Spleen (tissue), 11 donors: ENCODE results near the gene C17orf114. TPM values are rescaled to one million over a fixed set of nuclear protein-coding genes. Genes with fewer than 3 reads are reported as not detected.

ENCODE experiments used
- DNase-seq: peaks from one replicate; pipeline ENCODE4 v3.0.0-alpha.2; 2020
- H3K27ac ChIP-seq, 8 donors: fragments of 200-600 bp; sonication (generic) in 7 of 8; 1 replicate in 4 of 8; 2 replicates in 4 of 8; pipeline versions ENCODE4 v1.5.0 to v1.8.0; 2016 to 2021; ENCODE audit warnings: inconsistent platforms in 4 of 8, mild to moderate bottlenecking in 4 of 8, moderate library complexity in 1 of 8
- H3K27me3 ChIP-seq, 7 donors: fragments of 200-600 bp; sonication (generic) in 6 of 7; replicated peaks in 1 of 7; 1 replicate in 4 of 7; 2 replicates in 3 of 7; pipeline versions ENCODE4 v1.5.0 to v1.8.0; 2016 to 2021; ENCODE audit warnings: inconsistent platforms in 3 of 7, mild to moderate bottlenecking in 1 of 7
- H3K36me3 ChIP-seq, 6 donors: fragments of 200-600 bp; sonication (generic) in 5 of 6; 1 replicate in 4 of 6; 2 replicates in 2 of 6; pipeline versions ENCODE4 v1.5.0 to v1.8.0; 2016 to 2021; ENCODE audit warnings: inconsistent platforms in 2 of 6
- H3K4me1 ChIP-seq, 6 donors: fragments of 200-600 bp; sonication (generic) in 5 of 6; 1 replicate in 3 of 6; 2 replicates in 3 of 6; pipeline versions ENCODE4 v1.5.0 to v1.8.0; 2016 to 2021; ENCODE audit warnings: inconsistent platforms in 3 of 6
- H3K4me3 ChIP-seq, 8 donors: fragments of 200-600 bp; sonication (generic) in 7 of 8; 1 replicate in 4 of 8; 2 replicates in 4 of 8; pipeline versions ENCODE4 v1.5.0 to v1.8.0; 2016 to 2021; ENCODE audit warnings: inconsistent platforms in 4 of 8, mild to moderate bottlenecking in 4 of 8, moderate library complexity in 2 of 8
- H3K9me3 ChIP-seq, 8 donors: fragments of 200-600 bp; sonication (generic) in 7 of 8; 1 replicate in 4 of 8; 2 replicates in 4 of 8; pipeline versions ENCODE4 v1.5.0 to v1.8.0; 2016 to 2021; ENCODE audit warnings: inconsistent platforms in 4 of 8
- POLR2A ChIP-seq, 3 donors: fragments of 450-650 bp; IDR thresholded peaks; one replicate each; pipeline ENCODE4 v1.5.1; 2017; ENCODE audit warnings: antibody characterized with exemption in 3 of 3, mild to moderate bottlenecking in 1 of 3
- WGBS, 5 donors: extraction: QIAGEN DNeasy Blood & Tissue Kit in 3 of 5; methylation state at CpG; one replicate each; pipeline versions ENCODE4 v1.1.5 to v1.1.7; 2013 to 2018; 5-methylcytosine and 5-hydroxymethylcytosine counted together
- intact Hi-C: fragments of 100-400 bp; cut with DNase I; formaldehyde crosslinking; loops from one replicate; pipeline ENCODE4 v1.15.0; 2023; ENCODE audit warnings: low total_unique reads
- polyA plus RNA-seq, 3 donors: library from polyadenylated mRNA; stranded (reverse); fragments of 200-250 nt; gene quantifications; one replicate each; pipeline ENCODE4 v1.2.1, GENCODE V29; 2013
- total RNA-seq, 7 donors: library from RNA; depleted of rRNA in 3 of 7; stranded (reverse); fragments of >200 nt in 3 of 7; fragmentation: NEBNext Ultra II Directional in 4 of 7; extraction: Animal tissue kit (Norgen Biotek cat#: 25700) in 4 of 7; gene quantifications; one replicate each; pipeline versions ENCODE4 v1.1.0 to v1.2.1, GENCODE V29; 2016 to 2021
- donor health status: healthy with polysubstance abuse.
- donor health status: DM: no; HTN: no; CAD: no; lungs with moderate emphysema.
- donor health status: DM: no; HTN: no; CAD: no.
- donor health status: Bipolar disorder and iron deficiency.
- donor health status: healthy.
- donor health status: DM: no; HTN: no; CAD: no.
- donor health status: DM: yes; HTN: yes; CAD: no.

The C17orf114 gene

DNA sequence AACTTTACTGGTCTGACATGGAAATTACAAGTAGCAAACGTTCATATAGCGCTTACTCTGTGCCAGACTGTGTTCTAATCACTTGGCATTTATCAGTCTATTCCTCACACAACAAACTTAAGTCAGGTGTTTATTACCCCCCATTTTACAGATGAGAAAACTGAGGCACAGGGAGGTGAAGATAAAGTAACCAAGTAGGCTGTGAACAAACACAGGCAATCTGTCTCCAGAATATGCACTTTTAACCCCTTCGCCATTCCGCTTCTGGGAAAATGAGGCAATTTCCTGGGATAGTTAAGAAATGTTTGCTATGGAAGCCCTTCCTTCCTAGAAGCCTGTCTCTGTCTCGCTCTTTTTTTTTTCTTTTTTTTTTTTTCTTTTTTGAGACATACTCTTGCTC, 50.2 kb downstream of the C17orf114 start:
- Histone ChIP-seq H3K4me1 (peaks cover 9 to 22% (median 15%) of the 10 kb centered on the region in 6 donors), H3K27ac (no peak overlapping the region), H3K9me3 (no peaks in the 10 kb centered on the region), H3K4me3 (no peak overlapping the region), H3K27me3 (peaks cover 0 to 50% (median 0%) of the 10 kb centered on the region in 7 donors), H3K36me3 (no peaks in the 10 kb centered on the region)
- intact Hi-C loops, result no loop called here
- no peak for TF ChIP-seq POLR2A (IDR thresholded peaks at IDR 0.05)
- 48 to 66% (median 54%) methylated on average over 5 of the region's 5 CpGs for WGBS, 5 donors
- no peak for DNase-seq

Other genes starting within 250 kb of the C17orf114 start
- gene MYBBP1A, start 246.9 kb downstream of the C17orf114 start, total RNA-seq, result 10 to 100 TPM; 37.1 to 71.2 (median 54.4) TPM
- gene MYBBP1A, start 246.9 kb downstream of the C17orf114 start, polyA plus RNA-seq, result 10 to 100 TPM; 24.7 to 48.6 (median 35.5) TPM
- gene GGT6, start 241.8 kb downstream of the C17orf114 start, total RNA-seq, result under 1 TPM in 1 of 7 donors, not detected in 6; 0.42 TPM
- under 1 TPM in 1 of 3 donors, not detected in 2; 0.03 TPM for gene GGT6, start 241.8 kb downstream of the C17orf114 start, polyA plus RNA-seq
- gene SMTNL2, start 217.8 kb downstream of the C17orf114 start, total RNA-seq, result 1 to 10 TPM in 2 of 7 donors, under 1 TPM in 5; 0.42 to 1.5 (median 0.97) TPM
- gene SMTNL2, start 217.8 kb downstream of the C17orf114 start, polyA plus RNA-seq, result under 1 TPM; 0.22 to 0.67 (median 0.36) TPM
- 1 to 10 TPM in 2 of 7 donors, under 1 TPM in 4, not detected in 1; 0.46 to 2.6 (median 0.88) TPM for gene ALOX15, start 160.7 kb downstream of the C17orf114 start, total RNA-seq
- under 1 TPM; 0.04 to 0.09 (median 0.06) TPM for gene ALOX15, start 160.7 kb downstream of the C17orf114 start, polyA plus RNA-seq
- gene PELP1, start 98.2 kb downstream of the C17orf114 start, total RNA-seq, result 10 to 100 TPM; 21.7 to 67.6 (median 43.9) TPM
- 10 to 100 TPM; 15.7 to 34.9 (median 25.8) TPM for gene PELP1, start 98.2 kb downstream of the C17orf114 start, polyA plus RNA-seq
- 100 to 1,000 TPM; 117 to 416 (median 226) TPM for gene ARRB2, start 91.7 kb downstream of the C17orf114 start, total RNA-seq
- gene ARRB2, start 91.7 kb downstream of the C17orf114 start, polyA plus RNA-seq, result 100 to 1,000 TPM in 2 of 3 donors, 10 to 100 TPM in 1; 61.4 to 127 (median 120) TPM
- gene MED11, start 70.9 kb downstream of the C17orf114 start, total RNA-seq, result 10 to 100 TPM; 17.1 to 42.7 (median 22.3) TPM
- 10 to 100 TPM; 42.9 to 47.1 (median 43.8) TPM for gene MED11, start 70.9 kb downstream of the C17orf114 start, polyA plus RNA-seq
- 10 to 100 TPM in 1 of 7 donors, 1 to 10 TPM in 6; 3.8 to 11.5 (median 5.2) TPM for gene ZMYND15, start 62.5 kb downstream of the C17orf114 start, total RNA-seq
- gene ZMYND15, start 62.5 kb downstream of the C17orf114 start, polyA plus RNA-seq, result 1 to 10 TPM; 1.8 to 3.1 (median 2.2) TPM
- 100 to 1,000 TPM in 1 of 7 donors, 10 to 100 TPM in 6; 45.5 to 104 (median 70.5) TPM for gene CXCL16, start 62.4 kb downstream of the C17orf114 start, total RNA-seq
- gene CXCL16, start 62.4 kb downstream of the C17orf114 start, polyA plus RNA-seq, result 10 to 100 TPM; 11.5 to 29.0 (median 17.2) TPM
- gene TM4SF5, start 30.4 kb downstream of the C17orf114 start, total RNA-seq, result not detected
- gene TM4SF5, start 30.4 kb downstream of the C17orf114 start, polyA plus RNA-seq, result not detected
- 10 to 100 TPM in 5 of 7 donors, 1 to 10 TPM in 2; 5.8 to 74.3 (median 16.5) TPM for gene VMO1, start 16.0 kb downstream of the C17orf114 start, total RNA-seq
- gene VMO1, start 16.0 kb downstream of the C17orf114 start, polyA plus RNA-seq, result 10 to 100 TPM in 1 of 3 donors, 1 to 10 TPM in 2; 5.0 to 10.9 (median 8.4) TPM
- not detected for gene GLTPD2, start 13.4 kb downstream of the C17orf114 start, total RNA-seq
- under 1 TPM in 1 of 3 donors, not detected in 2; 0.06 TPM for gene GLTPD2, start 13.4 kb downstream of the C17orf114 start, polyA plus RNA-seq
- gene PSMB6, start 6.2 kb downstream of the C17orf114 start, total RNA-seq, result 100 to 1,000 TPM in 1 of 7 donors, 10 to 100 TPM in 6; 72.9 to 143 (median 84.0) TPM
- gene PSMB6, start 6.2 kb downstream of the C17orf114 start, polyA plus RNA-seq, result 100 to 1,000 TPM; 106 to 161 (median 124) TPM
- 10 to 100 TPM; 19.5 to 42.0 (median 37.4) TPM for gene PLD2, start 4.8 kb upstream of the C17orf114 start, total RNA-seq
- 10 to 100 TPM in 2 of 3 donors, 1 to 10 TPM in 1; 6.0 to 14.1 (median 13.6) TPM for gene PLD2, start 4.8 kb upstream of the C17orf114 start, polyA plus RNA-seq
- gene MINK1, start 31.0 kb upstream of the C17orf114 start, total RNA-seq, result 100 to 1,000 TPM in 3 of 7 donors, 10 to 100 TPM in 4; 59.9 to 129 (median 92.2) TPM
- 10 to 100 TPM; 15.9 to 52.4 (median 28.4) TPM for gene MINK1, start 31.0 kb upstream of the C17orf114 start, polyA plus RNA-seq
- 1 to 10 TPM; 1.6 to 4.1 (median 2.6) TPM for gene C17orf107, start 97.2 kb upstream of the C17orf114 start, total RNA-seq
- under 1 TPM; 0.15 to 0.70 (median 0.26) TPM for gene C17orf107, start 97.2 kb upstream of the C17orf114 start, polyA plus RNA-seq
- gene CHRNE, start 100.8 kb upstream of the C17orf114 start, total RNA-seq, result 1 to 10 TPM in 4 of 7 donors, under 1 TPM in 3; 0.33 to 3.0 (median 1.9) TPM
- gene CHRNE, start 100.8 kb upstream of the C17orf114 start, polyA plus RNA-seq, result 1 to 10 TPM; 1.2 to 1.4 (median 1.3) TPM
- gene GP1BA, start 129.9 kb upstream of the C17orf114 start, total RNA-seq, result 1 to 10 TPM; 1.8 to 6.1 (median 3.0) TPM
- gene GP1BA, start 129.9 kb upstream of the C17orf114 start, polyA plus RNA-seq, result 1 to 10 TPM; 2.0 to 2.9 (median 2.8) TPM
- 10 to 100 TPM; 37.2 to 61.0 (median 42.9) TPM for gene SLC25A11, start 137.7 kb upstream of the C17orf114 start, total RNA-seq
- 10 to 100 TPM; 22.1 to 52.6 (median 32.3) TPM for gene SLC25A11, start 137.7 kb upstream of the C17orf114 start, polyA plus RNA-seq
- gene RNF167, start 137.9 kb upstream of the C17orf114 start, total RNA-seq, result 100 to 1,000 TPM in 1 of 7 donors, 10 to 100 TPM in 6; 57.6 to 109 (median 78.6) TPM
- 100 to 1,000 TPM in 2 of 3 donors, 10 to 100 TPM in 1; 96.4 to 146 (median 129) TPM for gene RNF167, start 137.9 kb upstream of the C17orf114 start, polyA plus RNA-seq
- 1,000 to 10,000 TPM in 1 of 7 donors, 100 to 1,000 TPM in 6; 605 to 1,090 (median 842) TPM for gene PFN1, start 146.2 kb upstream of the C17orf114 start, total RNA-seq
- 1,000 to 10,000 TPM in 1 of 3 donors, 100 to 1,000 TPM in 2; 663 to 1,039 (median 970) TPM for gene PFN1, start 146.2 kb upstream of the C17orf114 start, polyA plus RNA-seq
- 10 to 100 TPM in 2 of 7 donors, 1 to 10 TPM in 5; 3.1 to 16.0 (median 8.8) TPM for gene ENO3, start 148.8 kb upstream of the C17orf114 start, total RNA-seq
- gene ENO3, start 148.8 kb upstream of the C17orf114 start, polyA plus RNA-seq, result 10 to 100 TPM; 13.8 to 23.4 (median 15.4) TPM
- 10 to 100 TPM; 34.8 to 62.3 (median 47.8) TPM for gene SPAG7, start 165.5 kb upstream of the C17orf114 start, total RNA-seq
- 10 to 100 TPM; 73.6 to 89.1 (median 87.9) TPM for gene SPAG7, start 165.5 kb upstream of the C17orf114 start, polyA plus RNA-seq
- gene CAMTA2, start 185.3 kb upstream of the C17orf114 start, total RNA-seq, result 10 to 100 TPM; 36.6 to 78.0 (median 51.0) TPM
- 10 to 100 TPM; 21.3 to 79.8 (median 45.2) TPM for gene CAMTA2, start 185.3 kb upstream of the C17orf114 start, polyA plus RNA-seq
- gene INCA1, start 195.2 kb upstream of the C17orf114 start, total RNA-seq, result 1 to 10 TPM; 1.1 to 2.1 (median 1.6) TPM
- 1 to 10 TPM; 2.4 to 5.8 (median 3.2) TPM for gene INCA1, start 195.2 kb upstream of the C17orf114 start, polyA plus RNA-seq
- gene KIF1C, start 195.6 kb upstream of the C17orf114 start, total RNA-seq, result 100 to 1,000 TPM in 2 of 7 donors, 10 to 100 TPM in 5; 47.5 to 141 (median 79.7) TPM
- 10 to 100 TPM; 11.9 to 41.4 (median 12.0) TPM for gene KIF1C, start 195.6 kb upstream of the C17orf114 start, polyA plus RNA-seq
- gene SLC52A1, start 233.1 kb upstream of the C17orf114 start, total RNA-seq, result 1 to 10 TPM in 1 of 7 donors, under 1 TPM in 6; 0.34 to 2.0 (median 0.72) TPM
- gene SLC52A1, start 233.1 kb upstream of the C17orf114 start, polyA plus RNA-seq, result under 1 TPM; 0.06 to 0.19 (median 0.11) TPM